CD4-positive, alpha-beta T cell treated with Interleukin-2 at 100 ng/mL for 4 hours (primary cell): ENCODE measurements around the gene UBB.
A peak's percentile ranks its signal among the peaks of the same experiment; 100 is the strongest.

ENCODE experiments used
- DNase-seq: peaks from one replicate; pipeline ENCODE4 v3.0.0-alpha.2; 2020; ENCODE audit warnings: low spot score

The UBB gene

GRCh38 chr17:16380640-16381495 is at the start of gene UBB:
TSS of gene UBB (plus strand) at chr17:16381091. CDS start at chr17:16381908, 817 bp downstream.
- peak; percentile 98 for DNase-seq

- no peak for DNase-seq
These were observed 42.5 kb upstream of the UBB start for GRCh38 chr17:16338391-16338790.

- DNase-seq, result no peak
These were observed 41.5 kb upstream of the UBB start for GRCh38 chr17:16339402-16339801.

DNA sequence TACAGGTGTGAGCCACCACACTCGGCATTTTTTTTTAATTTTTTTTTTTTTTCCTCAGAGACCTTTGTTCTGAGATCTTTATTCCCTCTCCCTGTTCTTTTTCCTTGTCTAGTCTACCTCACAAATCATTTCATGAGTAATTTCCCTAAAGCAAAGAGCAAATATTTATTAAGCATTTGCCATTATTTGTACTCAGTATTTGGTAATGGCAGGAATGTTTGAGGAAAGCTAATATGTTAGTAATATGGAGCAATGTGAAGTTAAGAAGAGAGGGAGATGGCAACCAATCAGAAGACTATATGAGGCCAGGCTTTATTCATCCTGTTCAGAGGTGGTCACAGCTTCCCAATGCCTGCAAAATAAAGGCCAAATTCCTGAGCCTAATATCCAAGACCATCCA is 40.9 kb upstream of the UBB start:
- no peak for DNase-seq

GRCh38 chr17:16342979-16343378 is 37.9 kb upstream of the UBB start:
- no peak for DNase-seq

DNA sequence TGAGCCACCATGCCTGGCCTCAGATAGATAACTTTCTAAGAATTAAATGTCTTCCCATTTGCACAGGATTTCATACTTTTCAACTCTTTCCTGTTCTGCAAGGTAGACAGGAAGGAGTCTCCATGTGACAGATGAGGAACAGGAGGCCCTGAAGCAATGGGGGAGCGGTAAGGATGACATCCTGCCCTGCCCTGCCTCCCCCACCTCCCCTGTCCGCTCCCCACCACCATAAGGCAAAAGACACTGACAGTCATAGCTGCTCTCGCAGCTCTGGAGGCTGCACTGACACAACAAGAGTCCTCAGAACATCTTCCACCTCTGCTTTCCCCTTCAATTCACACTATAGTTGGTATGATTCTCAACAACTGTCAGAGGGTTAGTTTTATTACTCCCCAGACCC is 37.3 kb upstream of the UBB start:
- DNase-seq, result no peak

DNA sequence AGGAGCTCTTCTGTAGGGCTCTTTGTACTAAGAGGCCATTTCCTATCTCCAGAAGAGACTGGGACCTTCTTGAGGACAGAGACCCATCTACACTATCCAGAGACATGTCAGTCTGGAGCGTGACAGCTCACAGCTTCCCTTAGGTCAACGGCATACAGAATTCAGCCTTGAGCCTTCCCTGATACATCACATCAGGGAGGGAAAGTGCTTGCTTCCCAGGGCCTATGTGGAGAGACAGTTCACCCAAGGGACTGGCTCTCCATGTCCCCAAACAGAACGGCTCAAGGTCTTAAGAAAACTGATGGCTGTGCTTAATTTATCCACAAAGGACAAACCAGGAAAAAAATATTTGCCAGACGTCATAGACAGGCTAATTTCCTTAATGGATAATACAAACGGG is 35.3 kb upstream of the UBB start:
- no peak for DNase-seq

DNA sequence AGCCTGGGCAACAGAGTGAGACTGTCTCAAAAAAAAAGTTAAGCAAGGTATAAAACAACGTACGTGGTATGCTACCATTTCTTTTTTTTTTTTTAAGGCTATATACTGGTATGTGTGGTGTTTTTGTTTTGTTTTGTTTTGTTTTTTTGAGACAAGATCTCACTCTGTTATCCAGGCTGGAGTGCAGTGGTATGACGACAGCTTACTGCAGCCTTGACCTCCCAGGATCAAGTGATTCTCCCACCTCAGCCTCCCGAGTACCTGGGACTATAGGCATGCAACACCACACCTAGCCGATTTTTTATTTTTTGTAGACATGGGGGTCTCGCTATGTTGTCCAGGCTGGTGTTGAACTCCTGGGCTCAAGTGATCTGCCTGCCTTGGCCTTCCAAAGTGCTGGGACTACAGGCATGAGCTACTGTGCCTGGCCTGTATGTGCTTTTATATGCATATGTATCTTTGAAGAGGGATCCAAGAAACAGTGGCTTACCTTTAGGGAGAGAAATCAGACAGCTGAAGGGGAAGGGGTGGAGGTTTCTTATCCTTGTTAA is 34.1 kb upstream of the UBB start:
- DNase-seq, result no peak

GRCh38 chr17:16348586-16348985 is 32.3 kb upstream of the UBB start:
- DNase-seq, result no peak

DNA sequence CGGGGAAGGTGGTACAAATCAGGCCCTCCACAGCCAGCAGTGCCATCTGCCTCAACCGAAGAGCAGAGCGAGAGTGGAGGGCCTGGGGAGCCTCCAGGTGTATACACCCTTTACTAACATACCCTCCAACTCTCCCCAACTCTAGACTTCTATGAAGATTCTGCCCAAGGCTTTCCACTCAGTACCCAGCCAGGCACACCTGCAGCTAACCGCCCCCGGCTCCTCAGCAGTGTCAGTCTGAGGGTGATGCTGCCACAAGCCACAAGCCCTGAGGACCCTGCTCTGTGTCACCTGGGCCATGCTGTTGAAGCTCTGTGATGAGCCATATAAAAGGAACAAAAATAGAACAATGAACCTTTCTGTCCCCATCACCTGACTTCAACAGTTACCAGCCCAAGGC is 31.5 kb upstream of the UBB start:
- DNase-seq, result no peak

- DNase-seq, result no peak
These were observed 29.1 kb upstream of the UBB start for GRCh38 chr17:16351831-16352230.

DNA sequence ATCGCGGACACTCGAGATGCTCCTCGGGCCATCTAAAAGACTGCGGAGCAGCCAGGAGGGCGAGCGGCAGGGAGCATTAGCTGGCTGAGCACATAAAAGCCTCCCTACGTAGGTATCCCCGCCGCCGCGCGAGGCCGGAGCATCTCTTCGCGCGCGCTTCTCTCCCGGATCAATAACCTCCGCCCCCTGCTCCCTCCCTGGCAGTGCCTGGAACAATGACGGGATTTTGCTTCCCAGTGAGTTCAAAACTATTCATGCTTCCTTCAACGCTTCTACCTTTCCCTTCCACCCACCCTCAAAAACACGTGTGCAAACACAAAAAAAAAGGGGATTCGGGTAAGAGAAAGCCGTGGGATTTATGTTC is 28.6 kb upstream of the UBB start:
- DNase-seq, result no peak

DNA sequence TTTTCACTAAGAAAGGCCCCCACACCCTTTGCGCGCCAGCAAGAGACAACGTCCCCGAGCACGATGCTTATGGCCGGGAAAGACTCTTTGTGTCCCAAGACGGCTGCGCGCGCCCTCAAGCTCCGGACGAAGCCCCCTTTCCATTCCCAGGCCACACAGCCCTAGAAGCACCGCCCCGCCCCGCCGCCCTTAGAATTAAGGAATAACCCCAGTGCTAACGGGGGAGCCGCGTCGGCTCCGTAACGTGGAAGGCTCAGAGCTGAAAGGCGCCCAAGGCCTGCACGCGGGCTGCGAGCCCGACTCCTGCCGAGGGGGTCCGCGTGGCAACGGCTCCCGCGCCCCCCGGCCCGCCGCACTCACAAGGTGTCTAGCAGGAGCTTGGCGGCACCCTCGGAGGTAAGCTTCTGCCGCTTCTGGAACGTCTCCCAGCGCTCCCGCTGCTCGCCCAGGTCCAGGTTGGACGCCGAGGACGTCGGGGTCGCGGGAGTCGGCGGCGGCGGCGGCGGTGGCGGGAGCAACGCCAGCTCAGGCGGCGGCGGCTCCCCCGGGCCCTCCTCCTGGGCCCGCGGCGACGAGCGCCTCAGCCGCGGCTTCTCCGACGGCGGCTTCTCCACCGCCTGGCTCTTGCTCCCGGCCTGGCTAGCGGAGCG is 28.1 kb upstream of the UBB start:
- no peak for DNase-seq

- peak; percentile 52 for DNase-seq
These were observed 27.3 kb upstream of the UBB start, which contains the start of gene CENPV for GRCh38 chr17:16353317-16354174. TSS of gene CENPV (minus strand) at chr17:16353469. CDS start at chr17:16353436, 33 bp downstream.

GRCh38 chr17:16354585-16354984 is 26.3 kb upstream of the UBB start:
- DNase-seq, result no peak

GRCh38 chr17:16358394-16358793 is 22.5 kb upstream of the UBB start:
- DNase-seq, result no peak

DNA sequence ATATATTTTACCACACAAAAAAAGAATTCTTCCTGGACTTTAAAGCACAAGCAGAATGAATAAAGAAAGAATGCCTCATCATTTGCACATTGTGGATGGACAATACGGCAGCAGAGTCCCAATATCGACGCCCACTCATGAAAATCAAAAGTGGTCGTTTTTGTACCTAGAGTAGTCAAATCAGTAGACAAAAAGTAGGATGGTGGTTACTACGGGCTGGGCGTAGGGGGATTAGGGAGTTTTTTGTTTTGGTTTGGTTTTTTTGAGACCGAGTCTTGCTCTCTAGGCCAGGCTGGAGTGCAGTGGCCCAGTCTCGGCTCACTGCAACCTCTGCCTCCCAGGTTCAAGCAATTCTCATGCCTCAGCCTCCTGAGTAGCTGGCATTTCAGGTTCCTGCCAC is 19.0 kb upstream of the UBB start:
- no peak for DNase-seq

DNA sequence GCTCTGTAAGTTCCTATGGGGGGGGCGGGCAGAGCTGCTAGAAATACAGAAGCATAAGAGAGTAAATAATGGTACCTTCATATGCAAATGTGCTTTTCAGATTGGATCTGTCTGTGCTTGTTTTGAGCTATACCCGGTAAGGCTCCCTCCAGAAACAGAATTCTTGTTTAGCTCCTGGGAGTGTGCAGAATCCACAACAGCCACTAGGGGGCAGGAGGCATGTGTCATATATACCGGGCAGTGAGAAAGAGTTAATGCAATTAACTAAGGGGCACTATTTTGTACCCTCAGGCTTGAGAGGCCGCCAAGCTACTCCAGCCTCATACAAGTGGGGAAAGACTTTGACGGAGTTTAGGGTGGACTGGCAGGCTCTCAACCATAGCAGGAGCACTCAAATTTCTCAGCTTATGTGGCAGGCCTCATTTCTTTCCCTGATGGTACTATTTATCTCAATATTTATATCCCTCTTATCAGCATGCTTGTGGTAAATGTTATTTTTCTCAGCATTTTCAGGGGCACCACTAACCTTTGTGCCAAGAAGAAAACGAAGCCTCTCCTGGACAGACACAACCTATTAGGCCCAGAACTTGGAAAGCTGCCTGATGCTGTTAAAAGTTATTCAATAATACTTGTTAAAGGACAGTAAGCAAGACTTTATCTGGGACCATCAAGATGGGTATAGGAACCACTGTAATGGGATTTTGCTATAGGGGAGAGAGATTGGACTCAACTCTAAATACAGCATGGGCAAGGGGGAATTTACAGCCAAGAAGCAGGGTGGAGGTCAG is 16.9 kb upstream of the UBB start:
- DNase-seq, result peak; percentile 81

DNA sequence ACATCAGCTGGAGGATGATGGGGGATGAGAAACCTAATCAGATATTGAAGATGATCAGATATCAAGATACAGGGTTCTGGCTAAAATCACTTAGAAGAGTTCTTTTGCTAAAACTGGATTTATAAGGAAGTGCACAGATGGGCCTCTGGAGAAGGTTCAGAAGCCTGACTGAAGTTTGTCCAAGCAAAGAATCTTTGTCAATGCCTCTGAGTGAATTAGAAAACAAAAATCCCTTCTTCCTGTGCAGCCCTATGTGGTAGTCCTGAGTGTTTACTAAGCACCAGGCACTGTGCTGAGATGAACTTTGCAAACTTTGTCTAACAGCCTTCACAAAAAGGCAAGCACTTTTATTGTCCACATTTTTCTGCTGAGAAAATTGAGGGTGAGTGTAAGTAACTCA is 16.3 kb upstream of the UBB start:
- no peak for DNase-seq

DNA sequence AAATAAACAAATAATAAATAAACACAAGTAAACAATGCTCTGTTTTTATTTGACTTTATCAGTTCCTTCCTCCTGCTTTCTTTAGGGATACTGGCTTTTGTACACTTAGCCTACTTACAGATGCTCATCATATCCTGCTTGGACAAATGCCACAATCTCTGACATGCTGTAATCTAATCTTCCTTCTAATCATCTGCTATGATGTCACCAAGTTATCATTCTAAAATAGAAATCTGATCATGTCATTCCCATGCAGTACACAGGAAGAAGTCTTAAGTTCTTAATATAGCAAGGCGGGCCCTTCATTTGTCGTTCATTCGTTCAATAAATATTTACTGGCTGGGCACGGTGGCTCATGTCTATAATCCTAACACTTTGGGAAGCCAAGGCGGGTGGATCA is 9.1 kb upstream of the UBB start:
- DNase-seq, result no peak

- DNase-seq, result no peak
These were observed 6.5 kb upstream of the UBB start for GRCh38 chr17:16374146-16374938.
